HepG2 (cell line): ENCODE results near the gene LRBA. TPM values are rescaled to one million over a fixed set of nuclear protein-coding genes. Genes with fewer than 3 reads are reported as not detected.

Source experiments
- ATAC-seq: fragments of 200-7000 bp; cut with Tn5 transposase; 3 replicates; pipeline ENCODE4 v1.9.1; 2020; ENCODE audit warnings: mild to moderate bottlenecking, moderate library complexity
- BruUV-seq: library from RNA; stranded (reverse); fragments of 400-500 nt; replicated peaks from 2 replicates; lab custom pipeline; 2021; lab: Mats Ljungman, UMichigan
- CTCF ChIA-PET: fragments of 300-600 bp; formaldehyde crosslinking; extraction: SDS; loops from one replicate; lab custom pipeline; 2021; ENCODE audit warnings: low total read pairs, inconsistent platforms, low intra/inter-chr PET ratio; lab: Yijun Ruan, JAX
- POLR2A ChIA-PET: fragments of 350-600 bp; sonication (Branson Sonifier 250); formaldehyde crosslinking; loops from one replicate; lab custom pipeline; 2020; ENCODE audit warnings: antibody characterized with exemption, inconsistent platforms; lab: Yijun Ruan, JAX
- DNase-seq: peaks from one replicate; pipeline ENCODE4 v3.0.0-alpha.2; 2015; ENCODE audit warnings: low spot score
- FAIRE-seq: peaks from 3 replicates; lab custom pipeline; 2011; peaks lifted over from hg19 to GRCh38; lab: Jason Lieb, UNC
- H2AFZ ChIP-seq: one replicate; pipeline ENCODE4 v1.6.1; 2011; ENCODE audit warnings: low read length, inconsistent platforms
- H3K27ac ChIP-seq: fragments of 300-600 bp; 3 replicates; pipeline ENCODE4 v1.8.0; 2011; ENCODE audit warnings: mixed run types, mild to moderate bottlenecking, mixed read lengths, low read length, inconsistent platforms; ENCODE audit not compliant: insufficient read depth; ENCODE audit errors: extremely low read length
- H3K27me3 ChIP-seq, 2 experiments: fragments of 200-600 bp in 1 of 2; 2 replicates in 1 of 2; 3 replicates in 1 of 2; pipeline versions ENCODE4 v1.6.0 to v1.8.0; 2011; ENCODE audit warnings: low read length in 2 of 2, mild to moderate bottlenecking in 2 of 2, moderate library complexity in 2 of 2, inconsistent platforms in 1 of 2; ENCODE audit not compliant: insufficient read depth in 2 of 2, control insufficient read depth in 1 of 2
- H3K36me3 ChIP-seq, 2 experiments: fragments of 200-600 bp in 1 of 2; replicated peaks in 1 of 2; 2 replicates in 1 of 2; 3 replicates in 1 of 2; pipeline versions ENCODE4 v1.5.1 to v1.8.0; 2011; ENCODE audit warnings: low read length in 2 of 2, inconsistent platforms in 1 of 2; ENCODE audit not compliant: insufficient read depth in 2 of 2, control insufficient read depth in 1 of 2
- H3K4me1 ChIP-seq: 2 replicates; pipeline ENCODE4 v1.5.1; 2012; ENCODE audit warnings: low read length, inconsistent platforms; ENCODE audit not compliant: insufficient read depth
- H3K4me2 ChIP-seq: 2 replicates; pipeline ENCODE4 v1.6.0; 2011; ENCODE audit warnings: low read depth, low read length, inconsistent platforms
- H3K4me3 ChIP-seq, 3 experiments: fragments of 200-600 bp in 1 of 3; sonication (generic), shearing (Covaris generic) in 1 of 3; replicated peaks in 1 of 3; 2 replicates each; pipeline ENCODE4 v1.5.1; 2011 to 2016; ENCODE audit warnings: low read length in 3 of 3, inconsistent platforms in 2 of 3, low read depth in 2 of 3, mild to moderate bottlenecking in 2 of 3, control low read depth in 1 of 3, mixed read lengths in 1 of 3; ENCODE audit not compliant: insufficient read depth in 1 of 3
- H3K79me2 ChIP-seq: one replicate; pipeline ENCODE4 v1.6.1; 2011; ENCODE audit warnings: low read length, inconsistent platforms; ENCODE audit not compliant: insufficient read depth
- H3K9ac ChIP-seq: 2 replicates; pipeline ENCODE4 v1.6.0; 2011; ENCODE audit warnings: mild to moderate bottlenecking, low read depth, low read length, inconsistent platforms; ENCODE audit not compliant: insufficient read depth
- H3K9me3 ChIP-seq: 2 replicates; pipeline ENCODE4 v1.5.1; 2012; ENCODE audit warnings: mild to moderate bottlenecking, low read length
- H4K20me1 ChIP-seq: 2 replicates; pipeline ENCODE4 v1.6.0; 2011; ENCODE audit warnings: inconsistent platforms, mild to moderate bottlenecking, low read length, moderate library complexity; ENCODE audit not compliant: insufficient read depth
- AHR ChIP-seq: IDR thresholded peaks from 2 replicates; pipeline ENCODE4 v1.6.1; 2018; ENCODE audit warnings: missing genetic modification reagents, missing compliant biosample characterization
- CHD2 ChIP-seq: IDR thresholded peaks from 2 replicates; pipeline ENCODE4 v1.6.1; 2011; ENCODE audit warnings: low read depth, low read length, improper control_type of control experiment
- ELF3 ChIP-seq: IDR thresholded peaks from 2 replicates; pipeline ENCODE4 v1.6.1; 2016; ENCODE audit warnings: missing genetic modification reagents, missing compliant biosample characterization
- HNRNPL ChIP-seq: fragments of 200-400 bp; formaldehyde crosslinking; IDR thresholded peaks from 2 replicates; pipeline ENCODE4 v1.6.1; 2017; ENCODE audit warnings: mild to moderate bottlenecking, low read depth, low read length
- ISL2 ChIP-seq: sonication (generic); formaldehyde crosslinking; IDR thresholded peaks from 2 replicates; pipeline ENCODE4 v1.5.0; 2020; ENCODE audit warnings: missing genetic modification reagents
- MAFG ChIP-seq: sonication (generic); formaldehyde crosslinking; IDR thresholded peaks from 2 replicates; pipeline ENCODE4 v1.5.1; 2020; ENCODE audit warnings: mild to moderate bottlenecking, missing genetic modification reagents
- NFATC3 ChIP-seq: sonication (generic); formaldehyde crosslinking; IDR thresholded peaks from 2 replicates; pipeline ENCODE4 v1.5.1; 2020; ENCODE audit warnings: mild to moderate bottlenecking, missing genetic modification reagents
- PRMT3 ChIP-seq: sonication (generic); formaldehyde crosslinking; IDR thresholded peaks from 2 replicates; pipeline ENCODE4 v1.8.1; 2022; ENCODE audit warnings: low read depth, mild to moderate bottlenecking, moderate library complexity, missing genetic modification reagents, borderline replicate concordance
- SP4 ChIP-seq: sonication (generic); formaldehyde crosslinking; IDR thresholded peaks from 2 replicates; pipeline ENCODE4 v1.8.1; 2023; ENCODE audit warnings: mild to moderate bottlenecking, missing genetic modification reagents
- SRSF4 ChIP-seq: fragments of 200-400 bp; formaldehyde crosslinking; IDR thresholded peaks from one replicate; pipeline ENCODE4 v1.6.1; 2018; ENCODE audit warnings: mild to moderate bottlenecking, low read depth, low read length, moderate library complexity; ENCODE audit not compliant: poor library complexity, severe bottlenecking
- STAG1 ChIP-seq: sonication (generic); formaldehyde crosslinking; IDR thresholded peaks from 2 replicates; pipeline ENCODE4 v1.4.0; 2020; ENCODE audit warnings: missing genetic modification reagents
- ZNF121 ChIP-seq: sonication (generic); formaldehyde crosslinking; IDR thresholded peaks from 2 replicates; pipeline ENCODE4 v1.5.0; 2020; ENCODE audit warnings: mild to moderate bottlenecking, missing genetic modification reagents
- ZNF317 ChIP-seq: sonication (generic); formaldehyde crosslinking; IDR thresholded peaks from 2 replicates; pipeline ENCODE4 v1.5.0; 2020; ENCODE audit warnings: mild to moderate bottlenecking, missing genetic modification reagents
- ZNF558 ChIP-seq: sonication (generic); formaldehyde crosslinking; IDR thresholded peaks from 2 replicates; pipeline ENCODE4 v1.9.0; 2022; ENCODE audit warnings: mild to moderate bottlenecking, missing genetic modification reagents, borderline replicate concordance
- ZNF747 ChIP-seq: sonication (generic); formaldehyde crosslinking; IDR thresholded peaks from 2 replicates; pipeline ENCODE4 v1.8.1; 2023; ENCODE audit warnings: missing genetic modification reagents, mild to moderate bottlenecking, borderline replicate concordance
- ZNF788 ChIP-seq: sonication (generic); formaldehyde crosslinking; IDR thresholded peaks from 2 replicates; pipeline ENCODE4 v1.5.0; 2020; ENCODE audit warnings: mild to moderate bottlenecking, missing genetic modification reagents, borderline replicate concordance
- whole genome bisulfite sequencing: methylation state at CpG from one replicate; pipeline ENCODE4 v1.1.6; 2017; ENCODE audit warnings: low lambda C conversion rate; 5-methylcytosine and 5-hydroxymethylcytosine counted together
- in situ Hi-C: cut with HindIII; loops from 2 replicates; pipeline ENCODE4 v1.10.0; 2017; ENCODE audit warnings: low pct_unique_long_range_greater_than_20kb; ENCODE audit not compliant: extremely low pct_ligation_motif_present
- intact Hi-C: fragments of 100-400 bp; cut with micrococcal nuclease; formaldehyde crosslinking; loops from one replicate; pipeline ENCODE4 v1.10.0; 2022; ENCODE audit not compliant: unreplicated experiment
- polyA plus RNA-seq, 8 experiments: library from polyadenylated mRNA; depleted of rRNA in 3 of 8; stranded (reverse) in 7 of 8; unstranded in 1 of 8; fragments of >200 nt; fragmentation: Illumina TruSeq in 4 of 8; extraction: Trizol in 4 of 8; gene quantifications; 2 replicates each; pipeline versions ENCODE4 v1.2.1 to v1.2.3, GENCODE V29; 2011 to 2016; ENCODE audit warnings: low read depth in 4 of 8, missing spikeins in 1 of 8, mixed read lengths in 1 of 8; ENCODE audit not compliant: insufficient read depth in 1 of 8
- total RNA-seq, 5 experiments: library from RNA; depleted of rRNA; stranded (reverse); fragments of >200 nt; fragmentation: Illumina TruSeq; extraction: Trizol; gene quantifications; 2 replicates each; pipeline ENCODE4 v1.2.3, GENCODE V29; 2016; ENCODE audit warnings: low read depth in 1 of 5
- TF ChIP-seq, protein P1 (sequence below): sonication (generic); formaldehyde crosslinking; IDR thresholded peaks from 2 replicates; pipeline ENCODE4 v1.8.0; 2022; ENCODE audit warnings: mild to moderate bottlenecking, missing genetic modification reagents
- TF ChIP-seq, protein P2 (sequence below): sonication (generic); formaldehyde crosslinking; IDR thresholded peaks from 2 replicates; pipeline ENCODE4 v1.4.0; 2020; ENCODE audit warnings: missing genetic modification reagents

Gene LRBA
- total and polyA plus RNA-seq, 2 of the 13 experiments (the other 11 are each of a cell fraction or from before 2014, with no cell fraction given), result 21.0 to 37.2 TPM

DNA sequence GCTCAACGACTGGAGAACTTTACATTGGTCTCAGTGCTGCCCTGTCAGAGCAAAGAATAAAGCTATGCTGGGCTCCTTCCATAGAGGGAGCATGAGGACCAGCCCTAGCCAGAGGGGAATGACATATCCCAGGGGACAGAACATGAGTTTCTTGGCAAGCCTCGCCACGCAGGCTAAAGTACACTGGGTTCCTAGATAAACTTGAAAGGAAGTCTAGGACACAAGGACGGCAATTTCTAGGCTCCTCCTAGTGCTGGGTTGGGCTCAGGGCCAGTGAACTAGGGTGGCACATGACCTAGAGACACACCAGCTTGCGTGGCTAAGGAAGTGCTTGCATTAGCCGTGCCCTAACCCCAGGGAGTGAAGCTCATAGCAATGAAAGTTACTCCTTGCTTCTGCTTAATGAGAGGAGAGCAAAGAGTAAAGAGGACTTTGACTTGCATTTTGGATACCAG lies 292.1 kb downstream of the LRBA start:
- in situ Hi-C loops, result no loop called here
- FAIRE-seq (no peak), DNase-seq (no peak), ATAC-seq (peak; percentile 77)
- Histone ChIP-seq H3K9ac (no peak overlapping the region), H3K36me3 (peaks cover 0 to 4% of the 10 kb centered on the region in 2 experiments; a peak in 2 of 5 replicates), H3K4me1 (peaks cover 11% of the 10 kb centered on the region; the same call in 1 of the 2 replicates), H3K27me3 (no peaks in the 10 kb centered on the region), H4K20me1 (no peaks in the 10 kb centered on the region), H3K79me2 (no peaks in the 10 kb centered on the region), H2AFZ (no peak overlapping the region), H3K27ac (no peak overlapping the region), H3K4me3 (no peak overlapping the region), H3K9me3 (no peaks in the 10 kb centered on the region), H3K4me2 (no peak overlapping the region)
- intact Hi-C loops, result no loop called here
- ChIA-PET POLR2A (no interaction called here), CTCF (no interaction called here)
- 93% methylated on average over 3 of the region's 6 CpGs for WGBS
- TF ChIP-seq ELF3 (CRISPR knock-in tag) (no peak), STAG1 (CRISPR knock-in tag) (peak; percentile 19; the same call in 1 of the 2 replicates), PRMT3 (no peak), SP4 (CRISPR knock-in tag) (no peak)
- TF ChIP-seq, protein P1, sequence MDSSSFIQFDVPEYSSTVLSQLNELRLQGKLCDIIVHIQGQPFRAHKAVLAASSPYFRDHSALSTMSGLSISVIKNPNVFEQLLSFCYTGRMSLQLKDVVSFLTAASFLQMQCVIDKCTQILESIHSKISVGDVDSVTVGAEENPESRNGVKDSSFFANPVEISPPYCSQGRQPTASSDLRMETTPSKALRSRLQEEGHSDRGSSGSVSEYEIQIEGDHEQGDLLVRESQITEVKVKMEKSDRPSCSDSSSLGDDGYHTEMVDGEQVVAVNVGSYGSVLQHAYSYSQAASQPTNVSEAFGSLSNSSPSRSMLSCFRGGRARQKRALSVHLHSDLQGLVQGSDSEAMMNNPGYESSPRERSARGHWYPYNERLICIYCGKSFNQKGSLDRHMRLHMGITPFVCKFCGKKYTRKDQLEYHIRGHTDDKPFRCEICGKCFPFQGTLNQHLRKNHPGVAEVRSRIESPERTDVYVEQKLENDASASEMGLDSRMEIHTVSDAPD (CRISPR knock-in tag), result no peak
- BruUV-seq, result no TSS peak

DNA sequence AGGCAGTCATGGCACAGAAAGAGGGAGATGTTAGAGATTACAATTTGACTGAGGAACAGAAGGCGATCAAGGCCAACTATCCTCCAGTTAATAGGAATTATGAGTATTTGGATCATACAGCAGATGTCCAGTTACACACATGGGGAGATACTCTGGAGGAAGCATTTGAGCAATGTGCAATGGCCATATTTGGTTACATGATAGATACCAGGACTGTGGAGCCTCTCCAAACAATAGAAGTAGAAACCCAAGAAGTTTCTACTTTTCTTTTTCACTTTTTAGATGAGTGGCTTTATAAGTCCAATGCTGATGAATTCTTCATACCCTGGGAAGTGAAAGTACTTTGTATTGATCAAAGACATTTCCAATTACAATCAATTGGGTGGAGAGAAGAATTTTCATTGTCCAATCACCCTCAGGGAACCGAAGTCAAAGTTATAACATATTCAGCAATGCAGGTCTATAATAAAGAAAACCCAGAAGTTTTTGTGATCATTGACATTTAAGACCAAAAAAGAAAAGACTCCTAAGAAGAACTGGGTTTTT lies 294.0 kb downstream of the LRBA start:
- Histone ChIP-seq H3K4me1 (peaks cover 11% of the 10 kb centered on the region; the same call in 1 of the 2 replicates), H3K27ac (no peak overlapping the region), H3K27me3 (no peaks in the 10 kb centered on the region), H3K4me2 (no peak overlapping the region), H4K20me1 (no peaks in the 10 kb centered on the region), H3K79me2 (no peaks in the 10 kb centered on the region), H2AFZ (no peak overlapping the region), H3K4me3 (no peak overlapping the region), H3K36me3 (peaks cover 0 to 4% of the 10 kb centered on the region in 2 experiments; a peak in 2 of 5 replicates), H3K9me3 (no peaks in the 10 kb centered on the region), H3K9ac (no peak overlapping the region)
- intact Hi-C loops, result no loop called here
- ChIA-PET CTCF (no interaction called here), POLR2A (no interaction called here)
- BruUV-seq, result no TSS peak
- ATAC-seq, result no peak
- in situ Hi-C loops, result no loop called here
- DNase-seq, result no peak
- no peak for FAIRE-seq
- 96% methylated on average over 2 of the region's 2 CpGs for WGBS
- TF ChIP-seq MAFG (CRISPR knock-in tag) (no peak), ZNF558 (CRISPR knock-in tag) (no peak), ZNF317 (no peak), ZNF788 (no peak), NFATC3 (no peak), HNRNPL (no peak), SRSF4 (no peak), ZNF747 (CRISPR knock-in tag) (no peak), ZNF121 (CRISPR knock-in tag) (no peak), AHR (CRISPR knock-in tag) (no peak), CHD2 (no peak), ISL2 (CRISPR knock-in tag) (no peak)
- TF ChIP-seq, protein P2, sequence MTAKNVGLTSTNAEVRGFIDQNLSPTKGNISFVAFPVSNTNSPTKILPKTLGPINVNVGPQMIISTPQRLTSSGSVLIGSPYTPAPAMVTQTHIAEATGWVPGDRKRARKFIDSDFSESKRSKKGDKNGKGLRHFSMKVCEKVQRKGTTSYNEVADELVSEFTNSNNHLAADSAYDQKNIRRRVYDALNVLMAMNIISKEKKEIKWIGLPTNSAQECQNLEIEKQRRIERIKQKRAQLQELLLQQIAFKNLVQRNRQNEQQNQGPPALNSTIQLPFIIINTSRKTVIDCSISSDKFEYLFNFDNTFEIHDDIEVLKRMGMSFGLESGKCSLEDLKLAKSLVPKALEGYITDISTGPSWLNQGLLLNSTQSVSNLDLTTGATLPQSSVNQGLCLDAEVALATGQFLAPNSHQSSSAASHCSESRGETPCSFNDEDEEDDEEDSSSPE (CRISPR knock-in tag), result no peak
